Measurements from ENCODE around the gene PAPOLB.

- TF ChIP-seq ZNF384 (IDR thresholded peaks at IDR 0.05) (no peak), SP1 (IDR thresholded peaks at IDR 0.05) (no peak)
These were observed 11.5 kb downstream of the PAPOLB start for GRCh38 chr7:4850262-4850795.
